Neural cell (in vitro differentiated cells): Measurements from ENCODE around the gene SLC24A3. TPM values are rescaled to one million over a fixed set of nuclear protein-coding genes. Genes with fewer than 3 reads are reported as not detected.

Source experiments
- H2AFZ ChIP-seq: fragments of 200-600, 300-800 bp; sonication (generic), shearing (Covaris generic); 2 replicates; pipeline ENCODE4 v1.6.0; 2014; ENCODE audit warnings: low read depth, mild to moderate bottlenecking, antibody characterized with exemption, low read length, moderate library complexity
- H3F3A ChIP-seq: fragments of 200-600 bp; shearing (Covaris generic); 2 replicates; pipeline ENCODE4 v1.6.1; 2016; ENCODE audit warnings: mild to moderate bottlenecking, moderate library complexity, mixed read lengths, antibody characterized with exemption, low read length; ENCODE audit not compliant: insufficient read depth, poor library complexity, severe bottlenecking
- H3K27ac ChIP-seq: fragments of 200-600, 300-800 bp; sonication (generic), shearing (Covaris generic); 2 replicates; pipeline ENCODE4 v1.5.1; 2014; ENCODE audit warnings: mild to moderate bottlenecking, low read length, moderate library complexity
- H3K27me3 ChIP-seq: fragments of 300-800, 200-600 bp; sonication (generic), shearing (Covaris generic); 2 replicates; pipeline ENCODE4 v1.6.0; 2014; ENCODE audit warnings: mild to moderate bottlenecking, low read depth, low read length, moderate library complexity; ENCODE audit not compliant: insufficient read depth
- H3K36me3 ChIP-seq: fragments of 300-800, 200-600 bp; sonication (generic), shearing (Covaris generic); 2 replicates; pipeline ENCODE4 v1.5.1; 2014; ENCODE audit warnings: mild to moderate bottlenecking, antibody characterized with exemption, low read length, moderate library complexity; ENCODE audit not compliant: insufficient read depth
- H3K4me2 ChIP-seq: fragments of 300-800, 200-600 bp; sonication (generic), shearing (Covaris generic); 2 replicates; pipeline ENCODE4 v1.6.0; 2014; ENCODE audit warnings: mild to moderate bottlenecking, low read length
- H3K4me3 ChIP-seq: fragments of 300-800, 200-600 bp; sonication (generic), shearing (Covaris generic); 2 replicates; pipeline ENCODE4 v1.5.1; 2014; ENCODE audit warnings: mild to moderate bottlenecking, low read length, moderate library complexity
- H3K79me2 ChIP-seq: fragments of 200-600 bp; shearing (Covaris generic); replicated peaks from 2 replicates; pipeline ENCODE4 v1.6.0; 2014; ENCODE audit warnings: mild to moderate bottlenecking, low read length, moderate library complexity; ENCODE audit not compliant: insufficient read depth
- H3K9ac ChIP-seq: fragments of 300-800, 200-600 bp; sonication (generic), shearing (Covaris generic); 2 replicates; pipeline ENCODE4 v1.6.1; 2016; ENCODE audit warnings: mild to moderate bottlenecking, low read length, mixed read lengths
- H3K9me2 ChIP-seq: fragments of 200-600 bp; shearing (Covaris generic); 2 replicates; pipeline ENCODE4 v1.6.1; 2016; ENCODE audit warnings: mild to moderate bottlenecking, low read length, mixed read lengths; ENCODE audit not compliant: insufficient read depth
- H3K9me3 ChIP-seq: fragments of 200-600, 300-800 bp; sonication (generic), shearing (Covaris generic); 2 replicates; pipeline ENCODE4 v1.6.1; 2016; ENCODE audit warnings: mild to moderate bottlenecking, mixed run types, low read length, moderate library complexity, mixed read lengths
- H4K20me1 ChIP-seq: fragments of 200-600 bp; shearing (Covaris generic); 2 replicates; pipeline ENCODE4 v1.6.1; 2016; ENCODE audit warnings: mild to moderate bottlenecking, mixed run types; ENCODE audit not compliant: insufficient read depth
- EP300 ChIP-seq: fragments of 450-650 bp; conservative IDR thresholded peaks from 2 replicates; pipeline ENCODE4 v1.6.1; 2014; ENCODE audit warnings: antibody characterized with exemption, mild to moderate bottlenecking, moderate library complexity; ENCODE audit not compliant: poor library complexity, severe bottlenecking
- EZH2 ChIP-seq: fragments of 200-600, 300-800 bp; shearing (Covaris generic), sonication (generic); IDR thresholded peaks from 2 replicates; pipeline ENCODE4 v1.6.1; 2014; ENCODE audit warnings: antibody characterized with exemption, low read length, borderline replicate concordance, mild to moderate bottlenecking; ENCODE audit not compliant: insufficient read depth, poor library complexity, severe bottlenecking
- MXI1 ChIP-seq: fragments of 450-650 bp; conservative IDR thresholded peaks from 2 replicates; pipeline ENCODE4 v1.6.1; 2014; ENCODE audit warnings: antibody characterized with exemption, mild to moderate bottlenecking; ENCODE audit not compliant: poor library complexity, severe bottlenecking
- POLR2AphosphoS5 ChIP-seq: IDR thresholded peaks from 2 replicates; pipeline ENCODE4 v1.6.1; 2012
- RAD21 ChIP-seq: fragments of 450-650 bp; conservative IDR thresholded peaks from 2 replicates; pipeline ENCODE4 v1.6.1; 2014; ENCODE audit warnings: antibody characterized with exemption, mild to moderate bottlenecking, moderate library complexity
- SMC3 ChIP-seq: fragments of 450-650 bp; conservative IDR thresholded peaks from 2 replicates; pipeline ENCODE4 v1.6.1; 2014; ENCODE audit warnings: antibody characterized with exemption, mild to moderate bottlenecking, moderate library complexity; ENCODE audit not compliant: poor library complexity
- TAF1 ChIP-seq: IDR thresholded peaks from 2 replicates; pipeline ENCODE4 v1.6.1; 2012; ENCODE audit warnings: low read depth
- polyA plus RNA-seq: library from polyadenylated mRNA; depleted of rRNA; stranded (reverse); fragments of >200 nt; gene quantifications from 2 replicates; pipeline ENCODE4 v1.2.3, GENCODE V29; 2014
- TF ChIP-seq, protein P1 (sequence below): fragments of 450-650 bp; IDR thresholded peaks from 2 replicates; pipeline ENCODE4 v1.5.1; 2014; ENCODE audit warnings: antibody characterized with exemption, mild to moderate bottlenecking, moderate library complexity; ENCODE audit not compliant: poor library complexity, severe bottlenecking
- TF ChIP-seq, protein P2 (sequence below): IDR thresholded peaks from 2 replicates; pipeline ENCODE4 v1.6.1; 2012; ENCODE audit warnings: borderline replicate concordance

SLC24A3 gene
- polyA plus RNA-seq, 1 donor from 2014 or later, result 6.5 TPM

GRCh38 chr20:19374216-19374615 is 161.8 kb downstream of the SLC24A3 start:
- Histone ChIP-seq H3K9ac (no peak overlapping the region), H2AFZ (no peak overlapping the region), H3K36me3 (no peaks in the 10 kb centered on the region), H3F3A (no peaks in the 10 kb centered on the region), H3K27ac (no peak overlapping the region), H3K9me3 (no peaks in the 10 kb centered on the region), H3K4me2 (no peak overlapping the region), H3K4me3 (no peak overlapping the region), H3K27me3 (no peaks in the 10 kb centered on the region), H3K79me2 (no peaks in the 10 kb centered on the region), H4K20me1 (no peaks in the 10 kb centered on the region), H3K9me2 (no peaks in the 10 kb centered on the region)
- no peak for TF ChIP-seq TAF1
- TF ChIP-seq POLR2AphosphoS5, result no peak
- TF ChIP-seq MXI1, result no peak
- TF ChIP-seq, protein P1, sequence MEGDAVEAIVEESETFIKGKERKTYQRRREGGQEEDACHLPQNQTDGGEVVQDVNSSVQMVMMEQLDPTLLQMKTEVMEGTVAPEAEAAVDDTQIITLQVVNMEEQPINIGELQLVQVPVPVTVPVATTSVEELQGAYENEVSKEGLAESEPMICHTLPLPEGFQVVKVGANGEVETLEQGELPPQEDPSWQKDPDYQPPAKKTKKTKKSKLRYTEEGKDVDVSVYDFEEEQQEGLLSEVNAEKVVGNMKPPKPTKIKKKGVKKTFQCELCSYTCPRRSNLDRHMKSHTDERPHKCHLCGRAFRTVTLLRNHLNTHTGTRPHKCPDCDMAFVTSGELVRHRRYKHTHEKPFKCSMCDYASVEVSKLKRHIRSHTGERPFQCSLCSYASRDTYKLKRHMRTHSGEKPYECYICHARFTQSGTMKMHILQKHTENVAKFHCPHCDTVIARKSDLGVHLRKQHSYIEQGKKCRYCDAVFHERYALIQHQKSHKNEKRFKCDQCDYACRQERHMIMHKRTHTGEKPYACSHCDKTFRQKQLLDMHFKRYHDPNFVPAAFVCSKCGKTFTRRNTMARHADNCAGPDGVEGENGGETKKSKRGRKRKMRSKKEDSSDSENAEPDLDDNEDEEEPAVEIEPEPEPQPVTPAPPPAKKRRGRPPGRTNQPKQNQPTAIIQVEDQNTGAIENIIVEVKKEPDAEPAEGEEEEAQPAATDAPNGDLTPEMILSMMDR, result no peak
- no peak for TF ChIP-seq EP300
- no peak for TF ChIP-seq SMC3
- no peak for TF ChIP-seq RAD21
- TF ChIP-seq, protein P2, sequence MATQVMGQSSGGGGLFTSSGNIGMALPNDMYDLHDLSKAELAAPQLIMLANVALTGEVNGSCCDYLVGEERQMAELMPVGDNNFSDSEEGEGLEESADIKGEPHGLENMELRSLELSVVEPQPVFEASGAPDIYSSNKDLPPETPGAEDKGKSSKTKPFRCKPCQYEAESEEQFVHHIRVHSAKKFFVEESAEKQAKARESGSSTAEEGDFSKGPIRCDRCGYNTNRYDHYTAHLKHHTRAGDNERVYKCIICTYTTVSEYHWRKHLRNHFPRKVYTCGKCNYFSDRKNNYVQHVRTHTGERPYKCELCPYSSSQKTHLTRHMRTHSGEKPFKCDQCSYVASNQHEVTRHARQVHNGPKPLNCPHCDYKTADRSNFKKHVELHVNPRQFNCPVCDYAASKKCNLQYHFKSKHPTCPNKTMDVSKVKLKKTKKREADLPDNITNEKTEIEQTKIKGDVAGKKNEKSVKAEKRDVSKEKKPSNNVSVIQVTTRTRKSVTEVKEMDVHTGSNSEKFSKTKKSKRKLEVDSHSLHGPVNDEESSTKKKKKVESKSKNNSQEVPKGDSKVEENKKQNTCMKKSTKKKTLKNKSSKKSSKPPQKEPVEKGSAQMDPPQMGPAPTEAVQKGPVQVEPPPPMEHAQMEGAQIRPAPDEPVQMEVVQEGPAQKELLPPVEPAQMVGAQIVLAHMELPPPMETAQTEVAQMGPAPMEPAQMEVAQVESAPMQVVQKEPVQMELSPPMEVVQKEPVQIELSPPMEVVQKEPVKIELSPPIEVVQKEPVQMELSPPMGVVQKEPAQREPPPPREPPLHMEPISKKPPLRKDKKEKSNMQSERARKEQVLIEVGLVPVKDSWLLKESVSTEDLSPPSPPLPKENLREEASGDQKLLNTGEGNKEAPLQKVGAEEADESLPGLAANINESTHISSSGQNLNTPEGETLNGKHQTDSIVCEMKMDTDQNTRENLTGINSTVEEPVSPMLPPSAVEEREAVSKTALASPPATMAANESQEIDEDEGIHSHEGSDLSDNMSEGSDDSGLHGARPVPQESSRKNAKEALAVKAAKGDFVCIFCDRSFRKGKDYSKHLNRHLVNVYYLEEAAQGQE, result no peak

GRCh38 chr20:19375395-19375794 is 163.0 kb downstream of the SLC24A3 start:
- Histone ChIP-seq H3K9me3 (no peaks in the 10 kb centered on the region), H3K4me3 (no peak overlapping the region), H3K79me2 (no peaks in the 10 kb centered on the region), H3K27ac (no peak overlapping the region), H3K27me3 (no peaks in the 10 kb centered on the region), H3K4me2 (no peak overlapping the region), H3F3A (no peaks in the 10 kb centered on the region), H3K9ac (no peak overlapping the region), H3K9me2 (no peaks in the 10 kb centered on the region), H3K36me3 (no peaks in the 10 kb centered on the region), H4K20me1 (no peaks in the 10 kb centered on the region), H2AFZ (no peak overlapping the region)
- TF ChIP-seq EZH2 (no peak), TAF1 (no peak), MXI1 (no peak)
- TF ChIP-seq, protein P1, result no peak
